ENCODE data around the gene THSD4. TPM values are rescaled to one million over a fixed set of nuclear protein-coding genes. Genes with fewer than 3 reads are reported as not detected.

The THSD4 gene
- total RNA-seq, 2 experiments from 2014 or later = not detected

GRCh38 chr15:71104636-71105035, 10.6 kb upstream of the THSD4 start:
- ATAC-seq (ENCODE audit: poor library complexity) (no peak), DNase-seq (no peak)
- no peaks in the 10 kb centered on the region for H3K36me3 Mint-ChIP-seq (ENCODE audit: low read depth)
- Histone ChIP-seq H3K4me3 (ENCODE audit: low read length) (no peak overlapping the region), H3K4me1 (ENCODE audit: insufficient read depth, low read length) (no peaks in the 10 kb centered on the region), H3K27ac (ENCODE audit: low read depth in 1 of 2, low read length in 2 of 2) (no peak overlapping the region), H3K36me3 (ENCODE audit: insufficient read depth, low read length) (no peaks in the 10 kb centered on the region), H3K9me3 (ENCODE audit: control insufficient read depth in 1 of 2, insufficient read depth in 1 of 2, low read length in 2 of 2) (no peaks in the 10 kb centered on the region), H3K27me3 (ENCODE audit: control insufficient read depth in 1 of 2, insufficient read depth in 2 of 2, low read length in 2 of 2) (peaks cover 0 to 7% of the 10 kb centered on the region in 2 experiments)
- H3K27ac Mint-ChIP-seq = no peak overlapping the region
- TF ChIP-seq, protein P1, sequence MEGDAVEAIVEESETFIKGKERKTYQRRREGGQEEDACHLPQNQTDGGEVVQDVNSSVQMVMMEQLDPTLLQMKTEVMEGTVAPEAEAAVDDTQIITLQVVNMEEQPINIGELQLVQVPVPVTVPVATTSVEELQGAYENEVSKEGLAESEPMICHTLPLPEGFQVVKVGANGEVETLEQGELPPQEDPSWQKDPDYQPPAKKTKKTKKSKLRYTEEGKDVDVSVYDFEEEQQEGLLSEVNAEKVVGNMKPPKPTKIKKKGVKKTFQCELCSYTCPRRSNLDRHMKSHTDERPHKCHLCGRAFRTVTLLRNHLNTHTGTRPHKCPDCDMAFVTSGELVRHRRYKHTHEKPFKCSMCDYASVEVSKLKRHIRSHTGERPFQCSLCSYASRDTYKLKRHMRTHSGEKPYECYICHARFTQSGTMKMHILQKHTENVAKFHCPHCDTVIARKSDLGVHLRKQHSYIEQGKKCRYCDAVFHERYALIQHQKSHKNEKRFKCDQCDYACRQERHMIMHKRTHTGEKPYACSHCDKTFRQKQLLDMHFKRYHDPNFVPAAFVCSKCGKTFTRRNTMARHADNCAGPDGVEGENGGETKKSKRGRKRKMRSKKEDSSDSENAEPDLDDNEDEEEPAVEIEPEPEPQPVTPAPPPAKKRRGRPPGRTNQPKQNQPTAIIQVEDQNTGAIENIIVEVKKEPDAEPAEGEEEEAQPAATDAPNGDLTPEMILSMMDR (IDR thresholded peaks at IDR 0.05) = no peak
- H3K4me1 Mint-ChIP-seq (ENCODE audit: low read depth) = no peaks in the 10 kb centered on the region
- POLR2A ChIA-PET = no interaction called here
- CTCF ChIA-PET = interaction anchor here (0.6 kb wide), 1 partner anchor 31 kb away, joined by 3 read pairs; no protein-coding TSS in a partner anchor
- H3K9me3 Mint-ChIP-seq = no peaks in the 10 kb centered on the region
- intact Hi-C loops (cut with DNase I, micrococcal nuclease) = no loop called here
- no peak overlapping the region for H3K4me3 Mint-ChIP-seq
- peaks cover 23% of the 10 kb centered on the region for H3K27me3 Mint-ChIP-seq

DNA sequence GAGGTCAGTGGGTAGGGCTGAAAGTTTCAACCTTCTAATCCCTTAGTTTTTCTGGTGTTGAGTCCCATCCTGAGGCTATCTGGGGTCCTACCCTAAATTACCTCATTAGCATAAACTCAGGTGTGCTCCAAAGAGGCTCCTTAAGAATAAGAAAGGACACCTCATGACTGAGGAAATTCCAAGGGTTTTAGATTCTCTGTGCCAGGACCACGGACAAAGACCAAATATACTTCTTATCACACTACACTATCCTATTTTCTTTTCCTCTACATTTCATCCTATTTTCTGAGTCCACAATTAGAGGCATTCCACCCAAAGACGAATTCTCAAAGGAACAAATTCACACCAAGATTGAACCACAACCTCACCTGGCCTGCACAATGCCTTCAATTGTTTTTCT, 9.8 kb upstream of the THSD4 start:
- Mint-ChIP-seq H3K27me3 (peaks cover 30% of the 10 kb centered on the region), H3K9me3 (no peaks in the 10 kb centered on the region), H3K4me1 (ENCODE audit: low read depth) (no peaks in the 10 kb centered on the region), H3K4me3 (no peak overlapping the region), H3K36me3 (ENCODE audit: low read depth) (no peaks in the 10 kb centered on the region), H3K27ac (no peak overlapping the region)
- ChIA-PET CTCF (no interaction called here), POLR2A (no interaction called here)
- Histone ChIP-seq H3K4me1 (ENCODE audit: insufficient read depth, low read length) (no peaks in the 10 kb centered on the region), H3K27me3 (ENCODE audit: control insufficient read depth in 1 of 2, insufficient read depth in 2 of 2, low read length in 2 of 2) (peaks cover 0 to 7% of the 10 kb centered on the region in 2 experiments), H3K4me3 (ENCODE audit: low read length) (no peak overlapping the region), H3K27ac (ENCODE audit: low read depth in 1 of 2, low read length in 2 of 2) (no peak overlapping the region), H3K36me3 (ENCODE audit: insufficient read depth, low read length) (no peaks in the 10 kb centered on the region), H3K9me3 (ENCODE audit: control insufficient read depth in 1 of 2, insufficient read depth in 1 of 2, low read length in 2 of 2) (no peaks in the 10 kb centered on the region)
- no peak for ATAC-seq (ENCODE audit: poor library complexity)
- DNase-seq = no peak
- intact Hi-C loops (cut with DNase I, micrococcal nuclease) = no loop called here
- TF ChIP-seq, protein P1 (IDR thresholded peaks at IDR 0.05) = no peak

DNA sequence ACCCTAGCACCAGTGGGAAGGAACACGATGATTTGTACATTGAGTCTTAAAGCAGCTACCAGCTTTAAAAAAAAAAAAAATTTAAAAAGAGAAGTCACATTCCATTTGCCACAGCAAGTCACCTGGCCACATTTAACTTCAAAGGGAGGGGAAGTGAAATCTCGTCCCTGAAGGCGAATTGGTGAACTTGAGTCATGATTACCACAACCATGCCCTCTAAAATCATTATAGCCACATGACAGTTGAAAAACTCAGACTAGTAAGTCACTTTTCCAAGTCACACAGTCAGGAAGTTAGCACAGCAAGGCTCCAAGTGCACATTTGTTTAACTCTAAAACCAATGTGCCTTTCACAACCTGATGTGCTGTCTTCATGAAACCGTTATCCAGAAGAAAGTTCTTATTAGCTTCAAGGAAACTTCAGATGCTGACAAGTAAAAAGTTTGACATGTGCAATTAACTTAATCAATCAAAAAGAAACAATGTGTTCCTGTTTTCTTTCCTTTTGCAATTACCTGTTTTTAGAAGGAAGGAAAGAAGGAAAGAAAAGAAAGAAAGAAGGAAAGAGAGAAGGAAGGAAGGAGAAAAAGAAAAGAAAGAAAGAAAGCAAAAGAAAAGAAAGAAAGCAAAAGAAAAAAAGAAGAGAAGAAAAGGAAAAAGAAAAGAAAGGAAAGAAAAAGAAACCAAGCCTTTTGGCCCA, 8.3 kb upstream of the THSD4 start:
- no peak overlapping the region for H3K27ac ChIP-seq (ENCODE audit: low read depth in 1 of 2, low read length in 2 of 2)
- peaks cover 40% of the 10 kb centered on the region for H3K27me3 Mint-ChIP-seq
- ChIA-PET POLR2A (no interaction called here), CTCF (no interaction called here)
- intact Hi-C loops (cut with DNase I, micrococcal nuclease) = no loop called here
- ATAC-seq (ENCODE audit: poor library complexity) = no peak
- DNase-seq = no peak
- TF ChIP-seq, protein P1 (IDR thresholded peaks at IDR 0.05) = no peak
- H3K27me3 ChIP-seq (ENCODE audit: control insufficient read depth in 1 of 2, insufficient read depth in 2 of 2, low read length in 2 of 2) = peaks cover 0 to 7% of the 10 kb centered on the region in 2 experiments
- H3K27ac Mint-ChIP-seq = no peak overlapping the region
- H3K4me3 Mint-ChIP-seq = no peak overlapping the region
- H3K36me3 Mint-ChIP-seq (ENCODE audit: low read depth) = no peaks in the 10 kb centered on the region
- no peaks in the 10 kb centered on the region for H3K9me3 Mint-ChIP-seq
- H3K36me3 ChIP-seq (ENCODE audit: insufficient read depth, low read length) = no peaks in the 10 kb centered on the region
- H3K9me3 ChIP-seq (ENCODE audit: control insufficient read depth in 1 of 2, insufficient read depth in 1 of 2, low read length in 2 of 2) = no peaks in the 10 kb centered on the region
- H3K4me1 ChIP-seq (ENCODE audit: insufficient read depth, low read length) = no peaks in the 10 kb centered on the region
- no peaks in the 10 kb centered on the region for H3K4me1 Mint-ChIP-seq (ENCODE audit: low read depth)
- no peak overlapping the region for H3K4me3 ChIP-seq (ENCODE audit: low read length)

Data from CD4-positive, alpha-beta T cell (primary cell).